Stimulated activated CD8-positive, alpha-beta memory T cell treated with anti-CD3 and anti-CD28 coated beads, Interleukin-7, amount 100 ng/mL, for 4 hours (primary cell): ENCODE data around the gene C3orf18.

Experiments used
- DNase-seq, 2 donors: peaks; one replicate each; pipeline ENCODE4 v3.0.0-alpha.2; 2020; ENCODE audit warnings: low read depth in 2 of 2

C3orf18 gene

DNA sequence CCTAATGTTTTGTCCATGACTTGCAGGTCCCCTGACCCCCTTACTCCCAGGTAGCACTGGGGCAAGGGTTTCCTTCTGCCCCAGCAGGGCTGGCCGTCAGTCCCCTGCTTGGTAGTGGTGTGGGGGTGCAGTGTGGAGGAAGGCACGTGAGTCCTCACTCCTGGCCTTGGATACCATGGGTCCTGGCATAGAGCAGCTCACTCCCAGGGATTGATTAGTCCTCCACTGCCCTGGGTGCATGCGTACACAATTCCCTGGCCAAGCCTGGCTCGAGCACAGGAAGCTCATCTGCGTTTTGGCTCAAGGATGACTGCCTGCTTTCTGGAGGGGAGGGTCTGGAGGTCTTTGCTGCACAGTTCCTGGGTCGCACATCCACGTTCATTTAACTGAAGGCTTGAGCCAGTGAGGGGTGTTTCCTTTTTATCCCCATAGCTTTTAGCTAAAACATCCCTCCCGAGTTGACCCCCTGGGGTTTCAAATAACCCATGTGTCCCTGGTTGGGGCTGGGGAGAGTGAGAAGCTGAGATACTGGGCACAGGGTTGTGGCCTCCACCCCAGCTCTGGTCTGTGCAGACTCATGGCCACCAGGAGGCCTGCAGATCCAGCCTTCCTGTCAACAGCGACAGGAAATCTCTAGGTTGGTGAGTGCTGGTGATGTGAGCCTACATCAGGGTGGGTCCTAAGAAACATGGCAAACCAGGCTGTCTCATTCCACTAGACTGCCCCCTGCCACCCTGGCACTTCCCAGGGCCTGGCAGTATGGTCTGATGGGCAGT is 13.3 kb upstream of the C3orf18 start:
- no peak for DNase-seq

- DNase-seq, result no peak
These were observed 9.8 kb upstream of the C3orf18 start for GRCh38 chr3:50577348-50577747.

DNA sequence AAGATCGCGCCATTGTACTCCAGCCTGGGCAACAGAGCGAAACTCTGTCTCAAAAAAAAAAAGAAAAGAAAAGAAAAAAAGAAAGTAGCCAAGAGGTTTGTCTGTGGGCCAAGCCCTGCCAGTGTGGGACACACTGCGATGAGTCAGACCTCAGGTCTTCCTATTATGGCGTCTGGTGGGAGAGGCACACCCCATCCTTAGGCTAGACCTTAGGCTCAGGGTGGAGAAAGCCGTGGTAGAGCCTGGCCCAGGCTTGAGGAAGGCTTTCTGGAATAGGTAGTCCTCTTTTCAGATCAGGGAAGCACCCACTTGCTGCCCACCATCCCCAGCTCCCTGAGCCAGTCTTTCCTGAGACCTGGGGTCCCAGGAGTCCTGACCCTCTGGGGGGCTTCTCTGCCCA is 7.8 kb upstream of the C3orf18 start:
- DNase-seq, result no peak

- DNase-seq, result no peak
These were observed 6.9 kb upstream of the C3orf18 start for GRCh38 chr3:50574444-50574831.

DNA sequence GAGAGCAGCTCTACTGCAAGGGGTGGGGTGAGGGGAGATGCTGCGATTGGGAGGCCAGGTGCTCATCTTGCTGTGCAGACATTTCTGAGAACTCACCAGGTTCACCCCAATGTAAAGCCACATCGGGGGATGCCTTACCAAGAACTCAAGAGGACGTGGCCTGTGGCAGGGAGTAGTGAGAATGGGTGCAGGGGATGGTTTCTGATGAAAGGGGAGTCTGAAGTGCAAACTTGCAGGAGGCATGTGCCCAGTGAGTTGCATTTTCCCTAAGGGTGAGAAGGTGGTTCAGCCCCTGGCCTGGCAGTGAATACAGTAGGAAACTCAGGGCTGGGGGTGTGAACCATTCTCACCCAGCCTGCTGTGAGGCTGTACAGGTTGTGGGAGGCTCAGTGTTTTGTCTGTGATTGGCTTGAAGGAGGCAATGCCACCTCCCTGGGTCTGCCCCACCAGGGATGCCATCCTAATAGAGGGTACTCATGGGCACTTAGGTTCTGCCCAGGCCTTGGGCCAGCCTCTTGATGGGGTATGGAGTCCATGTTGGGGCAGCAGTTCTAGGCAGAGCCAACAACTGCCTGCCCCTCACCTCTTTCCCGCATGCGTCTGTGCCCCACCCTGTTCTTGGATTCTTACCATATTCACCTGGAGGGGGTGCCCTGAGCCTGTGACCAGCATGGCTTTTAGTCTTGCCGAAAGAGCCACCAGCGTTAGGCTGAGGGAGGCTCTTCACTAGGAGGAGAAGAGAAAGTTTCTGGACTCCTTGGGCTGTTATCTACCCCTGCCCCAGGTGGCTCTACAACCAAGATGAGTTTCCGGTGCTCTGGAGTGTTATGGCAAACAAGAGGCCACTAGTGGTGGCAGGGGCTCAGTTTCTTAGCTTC is 6.3 kb upstream of the C3orf18 start:
- DNase-seq, result peak; percentile 80 to 91

DNA sequence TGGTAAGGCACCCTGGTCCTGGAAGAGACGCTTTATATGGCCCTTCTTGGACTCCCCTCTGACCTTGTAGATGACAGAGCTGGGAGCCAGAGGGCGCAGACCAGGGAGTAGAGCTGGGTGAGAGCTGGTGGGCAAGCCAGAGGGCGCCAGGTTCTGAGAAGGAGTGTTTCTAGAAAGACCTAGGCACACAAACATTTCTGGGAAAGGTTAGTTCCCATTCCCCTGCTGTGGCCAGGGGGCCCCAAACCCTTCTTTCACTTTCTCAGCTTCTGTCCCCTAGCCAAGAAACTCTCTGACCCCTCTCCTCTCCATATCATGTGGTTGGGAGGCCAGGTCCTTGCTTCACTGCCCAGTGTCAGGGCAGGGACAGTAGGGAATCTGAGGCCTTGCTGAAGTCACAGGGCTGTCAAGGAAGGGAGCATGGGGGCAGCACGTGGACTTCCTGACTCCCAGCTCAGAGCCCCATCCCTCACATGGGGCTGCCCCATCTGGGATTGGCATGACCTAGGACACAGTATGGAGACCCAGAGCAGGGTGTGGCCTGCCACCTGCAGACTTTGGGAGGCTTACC is 5.3 kb upstream of the C3orf18 start:
- peak; percentile 41 to 54 for DNase-seq

GRCh38 chr3:50572158-50572557 is 4.6 kb upstream of the C3orf18 start:
- peak; percentile 69 to 70 for DNase-seq

DNA sequence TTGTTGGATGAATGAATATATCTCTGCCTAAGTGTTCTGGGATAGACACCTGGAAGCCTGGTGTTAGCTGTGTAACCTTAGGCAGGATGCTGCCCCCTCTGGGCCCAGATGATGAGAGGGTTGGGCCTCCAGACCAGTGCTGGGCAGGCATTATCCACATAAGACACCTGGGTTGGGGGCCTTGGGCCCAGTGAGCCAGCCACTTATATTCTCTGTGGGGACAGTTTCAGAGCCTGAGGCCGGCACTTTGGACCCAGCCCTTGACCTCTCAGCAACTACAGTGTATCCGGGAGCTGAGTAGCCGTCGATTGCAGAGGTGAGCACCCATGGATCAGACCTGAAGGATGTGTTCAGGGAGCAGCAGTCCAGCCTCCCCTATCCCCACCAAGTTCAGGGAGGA is 3.9 kb upstream of the C3orf18 start:
- no peak for DNase-seq

DNA sequence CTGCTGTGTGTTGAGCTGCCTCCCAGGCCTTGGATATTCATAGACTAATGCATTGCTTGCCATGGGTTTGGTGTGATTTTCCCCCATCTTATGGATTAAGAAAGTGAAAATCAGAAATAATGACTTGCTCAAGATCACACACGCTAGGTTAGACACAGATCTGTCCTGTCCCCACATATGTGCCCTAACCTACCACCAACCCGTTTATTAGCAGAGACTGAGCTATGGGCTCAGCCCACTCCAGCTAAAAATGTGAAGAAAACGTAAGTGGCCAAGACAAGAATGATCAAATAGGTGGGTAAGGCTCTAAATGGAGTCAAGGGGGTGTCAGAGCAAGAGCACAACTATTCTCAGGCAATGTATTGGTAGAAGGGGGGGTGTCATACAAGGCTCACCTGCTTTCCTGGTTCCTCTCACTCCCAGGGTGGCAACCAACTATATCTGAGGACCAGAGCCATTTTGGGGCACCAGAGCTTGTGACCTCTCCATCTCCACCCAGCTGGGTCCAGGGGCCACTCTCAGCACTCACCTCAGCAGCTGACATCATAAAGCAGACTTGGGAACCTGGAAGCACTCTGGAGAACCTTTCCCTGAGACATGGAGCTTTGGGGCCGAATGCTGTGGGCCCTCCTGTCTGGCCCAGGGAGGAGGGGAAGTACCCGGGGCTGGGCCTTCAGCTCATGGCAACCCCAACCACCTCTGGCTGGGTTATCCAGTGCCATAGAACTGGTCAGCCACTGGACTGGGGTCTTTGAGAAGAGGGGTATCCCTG is 3.1 kb upstream of the C3orf18 start:
- no peak for DNase-seq

- DNase-seq, result peak; percentile 89 to 90
These were observed 1.6 kb upstream of the C3orf18 start, which contains the start of gene HEMK1 for GRCh38 chr3:50568947-50569749. Gene HEMK1 (plus strand): TSS chr3:50569522. CDS start chr3:50571105, 1,583 bp downstream.

DNA sequence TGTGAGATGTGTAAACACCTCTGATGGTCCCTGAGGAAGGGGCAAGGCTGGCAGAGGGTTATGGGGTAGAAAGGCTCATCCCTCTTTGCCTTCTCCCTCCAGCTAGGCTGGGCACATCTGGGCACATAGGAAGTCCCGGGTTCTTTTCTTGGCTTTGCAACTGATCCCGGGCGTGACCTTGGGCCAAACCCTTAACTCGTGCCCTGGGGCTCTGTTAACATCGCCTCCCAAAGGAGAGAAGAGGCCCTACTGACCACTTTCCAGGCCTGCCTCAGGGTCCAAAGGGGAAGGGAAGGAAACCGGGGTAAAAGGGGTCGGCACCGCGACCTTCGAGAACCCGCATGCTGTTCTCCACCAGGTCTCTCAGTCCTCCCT is 549 bp downstream of the C3orf18 start:
- no peak for DNase-seq

DNA sequence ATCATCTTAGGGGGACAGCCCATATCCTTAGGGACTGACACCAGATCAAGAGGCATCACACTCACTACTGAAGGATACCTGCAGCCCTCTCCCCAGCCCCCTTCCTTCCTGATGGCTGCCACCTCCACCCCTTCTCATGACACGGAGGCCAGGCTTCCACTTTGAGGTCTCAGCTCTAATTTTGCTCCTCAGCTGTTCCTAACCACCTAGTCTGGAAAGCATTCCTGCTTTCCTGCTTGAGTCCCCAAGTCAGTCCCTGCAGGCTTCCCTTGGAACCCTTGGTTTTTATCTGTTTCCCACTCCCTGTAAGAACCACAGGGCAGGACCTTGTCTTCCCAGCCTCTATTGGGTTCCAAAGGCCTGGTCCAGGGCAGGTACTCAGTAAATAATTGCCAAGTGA is 3.2 kb downstream of the C3orf18 start:
- no peak for DNase-seq

- DNase-seq, result no peak
These were observed 3.7 kb downstream of the C3orf18 start for GRCh38 chr3:50563867-50564266.

DNA sequence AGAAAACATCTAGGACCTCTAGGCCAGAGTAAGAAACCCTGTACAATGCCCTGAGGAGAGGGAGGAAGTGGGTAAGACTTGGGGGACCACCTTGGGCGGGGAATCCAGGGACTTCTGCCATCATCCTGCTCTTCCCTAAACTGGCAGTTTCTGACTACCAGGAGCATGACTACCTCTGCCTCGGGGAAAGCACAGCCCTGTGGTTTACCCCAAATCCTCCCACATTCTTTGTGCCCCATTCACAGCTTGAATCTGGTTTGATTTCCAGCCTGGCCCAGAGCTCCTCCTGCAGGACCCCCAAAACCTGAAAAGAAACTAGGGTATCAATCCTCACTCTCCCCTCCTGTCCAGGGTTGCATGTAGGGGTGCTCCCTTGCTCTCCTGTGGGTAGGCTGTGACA is 4.7 kb downstream of the C3orf18 start:
- DNase-seq, result no peak

DNA sequence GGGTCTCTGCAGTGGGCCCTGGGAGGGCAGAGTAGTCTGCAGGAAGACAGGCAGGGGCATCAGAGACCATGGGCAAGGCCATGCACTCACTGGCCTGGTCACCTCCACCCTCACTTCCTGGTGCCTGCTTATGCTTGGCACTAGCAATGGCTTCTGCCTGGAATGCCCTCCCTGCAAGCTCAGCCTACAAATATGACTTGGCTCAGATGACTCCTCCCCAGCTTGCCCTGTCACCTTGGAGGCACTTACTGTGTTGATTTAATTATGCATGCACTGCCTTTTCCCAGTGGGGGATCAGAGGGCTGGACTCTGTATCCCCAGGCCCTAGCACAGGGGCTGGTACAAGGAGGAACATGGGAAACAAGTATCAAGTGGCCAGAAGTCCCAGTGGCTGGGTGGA is 7.8 kb downstream of the C3orf18 start:
- DNase-seq, result no peak

GRCh38 chr3:50557915-50558314 is 9.6 kb downstream of the C3orf18 start:
- no peak for DNase-seq

DNA sequence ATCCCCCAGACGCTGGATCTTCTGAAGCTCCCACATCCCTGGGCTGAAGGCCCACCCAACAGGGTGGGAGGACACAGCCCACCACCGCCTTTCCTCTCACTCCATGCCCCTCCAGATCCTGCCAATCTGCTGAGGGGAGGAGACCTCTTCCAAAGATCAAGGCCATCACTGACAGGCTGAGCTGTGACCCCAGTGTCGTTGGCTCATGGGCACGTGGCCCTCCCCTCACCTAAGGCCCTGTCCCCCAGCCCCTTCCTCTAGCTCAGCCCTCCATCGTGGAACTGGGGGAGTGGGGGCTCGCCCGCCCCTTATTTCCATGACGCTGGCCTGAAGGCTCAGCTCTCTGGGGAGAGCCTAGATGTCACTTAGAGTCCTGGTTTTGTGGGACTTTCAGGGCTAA is 10.4 kb downstream of the C3orf18 start:
- DNase-seq, result no peak

DNA sequence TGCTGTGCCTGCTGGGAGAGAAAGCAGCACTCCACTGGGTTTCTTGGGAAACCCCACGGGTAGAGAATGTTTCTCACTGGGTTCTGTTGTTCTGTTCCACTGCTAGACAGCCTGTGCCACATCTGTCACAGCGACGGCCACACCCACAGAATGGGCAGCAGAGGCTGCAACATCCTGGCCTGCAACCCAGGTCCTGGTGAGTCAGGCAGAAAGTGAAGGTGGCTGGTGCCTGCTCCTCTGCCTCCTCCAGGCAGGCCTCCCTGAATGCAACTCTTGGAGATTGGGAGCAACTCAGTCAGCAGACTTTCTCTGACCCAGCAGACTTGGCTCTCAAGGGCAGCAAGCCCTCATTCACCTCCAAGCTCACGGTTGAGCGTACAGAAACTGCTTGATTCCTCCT is 13.0 kb downstream of the C3orf18 start:
- DNase-seq, result no peak

- DNase-seq, result no peak
These were observed 14.9 kb downstream of the C3orf18 start for GRCh38 chr3:50552598-50552997.

DNA sequence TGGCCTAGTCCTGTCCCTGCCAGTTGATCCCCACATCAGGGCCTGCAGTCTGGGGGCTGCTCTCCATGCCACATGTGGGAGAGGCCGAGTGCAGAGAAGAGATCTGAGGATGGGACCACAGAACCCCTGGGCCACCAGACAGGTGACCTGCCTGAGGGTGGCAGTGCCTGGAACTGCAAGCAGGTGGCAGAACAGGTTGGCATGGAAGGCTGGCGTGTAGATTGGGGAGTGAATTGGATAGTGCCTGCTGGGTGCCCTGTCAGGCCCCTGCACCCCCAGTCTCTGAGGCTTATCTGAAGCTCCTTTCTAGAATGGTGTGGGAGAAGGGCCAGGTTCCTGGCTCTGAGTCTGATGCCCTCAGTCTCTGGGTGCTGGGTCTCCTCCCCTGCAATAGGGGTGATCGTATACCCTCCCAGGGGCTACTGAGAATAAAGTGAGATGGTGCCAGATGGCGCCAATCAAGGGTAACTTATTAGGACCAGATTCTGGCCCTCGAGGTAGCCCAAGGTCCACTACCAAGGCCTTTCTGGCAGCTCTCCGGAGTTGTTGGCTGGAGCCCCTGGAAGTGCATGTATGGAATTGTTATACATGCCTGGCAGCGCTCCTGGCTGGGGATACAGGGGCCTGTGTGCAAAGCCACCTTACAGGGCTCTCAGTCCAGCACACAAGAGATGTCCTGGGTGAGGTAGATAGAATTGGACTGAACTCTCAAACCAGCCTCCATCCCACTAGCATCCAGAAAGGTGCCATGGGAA is 15.7 kb downstream of the C3orf18 start:
- DNase-seq, result no peak
